Thoracic aorta (tissue), 2 donors: ENCODE results near the gene AFF1. TPM values are rescaled to one million over a fixed set of nuclear protein-coding genes. Genes with fewer than 3 reads are reported as not detected.

Experiments used
- ATAC-seq: fragments of 150-250 bp; one replicate; pipeline ENCODE4 v1.8.0; 2017; ENCODE audit warnings: low read depth; ENCODE audit not compliant: insufficient number of reproducible peaks, low FRiP score
- DNase-seq: peaks from one replicate; pipeline ENCODE4 v3.0.0-alpha.2; 2020; ENCODE audit warnings: low spot score
- H3K27ac ChIP-seq, 2 donors: fragments of 200-600 bp; sonication (generic); 1 replicate in 1 of 2; 2 replicates in 1 of 2; pipeline ENCODE4 v1.5.1; 2016; ENCODE audit warnings: mild to moderate bottlenecking in 2 of 2, moderate library complexity in 2 of 2
- H3K27me3 ChIP-seq: fragments of 200-600 bp; sonication (generic); replicated peaks from 2 replicates; pipeline ENCODE4 v1.6.0; 2016; ENCODE audit warnings: mild to moderate bottlenecking; ENCODE audit not compliant: insufficient read depth
- H3K36me3 ChIP-seq: fragments of 200-600 bp; sonication (generic); one replicate; pipeline ENCODE4 v1.5.1; 2016
- H3K4me1 ChIP-seq, 2 donors: fragments of 200-600 bp; sonication (generic); 1 replicate in 1 of 2; 2 replicates in 1 of 2; pipeline versions ENCODE4 v1.5.1 to v1.6.0; 2016; ENCODE audit warnings: low read depth in 2 of 2, mild to moderate bottlenecking in 1 of 2; ENCODE audit not compliant: control insufficient read depth in 1 of 2
- H3K4me3 ChIP-seq: fragments of 200-600 bp; sonication (generic); 2 replicates; pipeline ENCODE4 v1.5.1; 2016; ENCODE audit warnings: mild to moderate bottlenecking
- H3K9me3 ChIP-seq: fragments of 200-600 bp; sonication (generic); 2 replicates; pipeline ENCODE4 v1.5.1; 2016
- CTCF ChIP-seq: fragments of 200-600 bp; sonication (generic); IDR thresholded peaks from one replicate; pipeline ENCODE4 v1.5.1; 2019; ENCODE audit warnings: antibody characterized with exemption
- total RNA-seq, 2 donors: library from RNA; depleted of rRNA; stranded (reverse); fragments of >200 nt; gene quantifications; one replicate each; pipeline versions ENCODE4 v1.1.0 to v1.2.3, GENCODE V29; 2016

The AFF1 gene
- total RNA-seq, 2 donors from 2014 or later, result 51.9 to 93.2 TPM

GRCh38 chr4:86934147-86934770, 552 bp upstream of the AFF1 start:
- no peak for TF ChIP-seq CTCF
- H3K27ac ChIP-seq, result peak overlapping the region; percentile 88 to 95
- ATAC-seq (peak; percentile 2), DNase-seq (no peak)
- H3K4me1 ChIP-seq, result peaks cover 13 to 38% of the 10 kb centered on the region in 2 donors
- H3K36me3 ChIP-seq, result peaks cover 5% of the 10 kb centered on the region
- no peaks in the 10 kb centered on the region for H3K9me3 ChIP-seq
- peak overlapping the region; percentile 92 for H3K4me3 ChIP-seq
- no peaks in the 10 kb centered on the region for H3K27me3 ChIP-seq

- no peak for DNase-seq
- Histone ChIP-seq H3K4me1 (peaks cover 24 to 51% of the 10 kb centered on the region in 2 donors), H3K36me3 (peaks cover 5% of the 10 kb centered on the region), H3K27ac (peak overlapping the region; percentile 95), H3K27me3 (no peaks in the 10 kb centered on the region), H3K9me3 (no peaks in the 10 kb centered on the region), H3K4me3 (peak overlapping the region; percentile 92)
- no peak for TF ChIP-seq CTCF
- no peak for ATAC-seq
Measured at GRCh38 chr4:86935566-86935852, 698 bp downstream of the AFF1 start.

GRCh38 chr4:86935853-86936733, 1.3 kb downstream of the AFF1 start:
- peak; percentile 25 for ATAC-seq
- H3K36me3 ChIP-seq, result peaks cover 5% of the 10 kb centered on the region

GRCh38 chr4:86938771-86939520, 4.1 kb downstream of the AFF1 start:
- no peaks in the 10 kb centered on the region for H3K9me3 ChIP-seq
- TF ChIP-seq CTCF, result no peak
- no peaks in the 10 kb centered on the region for H3K36me3 ChIP-seq
- H3K27me3 ChIP-seq, result no peaks in the 10 kb centered on the region
- DNase-seq (no peak), ATAC-seq (no peak)
- H3K4me1 ChIP-seq, result peaks cover 24 to 57% of the 10 kb centered on the region in 2 donors
- H3K4me3 ChIP-seq, result peak overlapping the region; percentile 8
- H3K27ac ChIP-seq, result peak overlapping the region; percentile 35 to 59

More at GRCh38 chr4:86935853-86936733, 1.3 kb downstream of the AFF1 start:
- Histone ChIP-seq H3K9me3 (no peaks in the 10 kb centered on the region), H3K27me3 (no peaks in the 10 kb centered on the region), H3K4me1 (peaks cover 27 to 54% of the 10 kb centered on the region in 2 donors), H3K27ac (peak overlapping the region; percentile 95), H3K4me3 (peak overlapping the region; percentile 92)
- no peak for DNase-seq
- TF ChIP-seq CTCF, result no peak
